ENCODE data around the gene MAPK8. TPM values are rescaled to one million over a fixed set of nuclear protein-coding genes. Genes with fewer than 3 reads are reported as not detected.

The MAPK8 gene
- total RNA-seq, 1 donor from 2014 or later, result 36.9 TPM

DNA sequence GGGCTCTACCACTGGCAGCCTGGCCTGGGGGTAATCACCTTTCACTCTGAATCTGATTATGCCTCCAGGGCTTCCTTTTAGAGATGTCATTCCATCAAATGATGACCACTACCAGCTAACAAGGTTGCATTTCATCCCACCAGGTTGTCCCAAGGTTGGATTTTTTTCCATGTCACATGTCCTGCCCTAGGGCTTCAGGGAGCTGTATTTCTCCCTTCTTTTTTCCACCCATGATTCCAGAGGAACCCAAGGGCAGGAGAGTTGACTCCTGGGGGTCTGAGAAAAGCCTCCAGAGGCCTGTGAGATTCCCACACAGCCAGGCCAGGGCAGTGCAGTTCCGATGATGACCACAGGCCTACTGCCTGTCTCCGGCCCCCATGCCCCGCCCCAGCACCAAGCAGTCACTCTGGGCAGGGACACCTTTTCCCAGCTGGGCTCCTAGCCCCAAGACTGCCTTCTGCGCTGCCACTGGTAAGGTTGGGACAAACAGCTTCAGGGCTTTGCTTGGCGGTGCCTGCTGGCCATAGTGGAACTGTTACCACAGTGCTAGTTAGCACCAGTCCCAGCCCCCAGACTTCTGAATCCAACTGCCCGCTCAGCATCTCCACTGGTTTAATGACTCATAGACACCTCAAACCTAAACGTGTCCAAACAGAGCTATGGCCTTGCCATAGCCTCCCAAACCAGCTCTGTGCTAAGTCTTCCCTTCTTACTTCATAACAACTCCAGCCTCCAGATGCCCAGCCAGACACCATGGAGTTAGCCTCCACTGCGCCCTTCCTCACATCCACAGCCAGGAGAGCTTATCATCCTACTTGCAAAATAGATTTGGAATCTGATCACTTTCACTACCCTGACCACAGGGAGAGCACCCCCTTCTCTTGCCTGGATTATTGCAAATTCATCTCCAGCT lies 164.7 kb downstream of the MAPK8 start:
- intact Hi-C loops (cut with micrococcal nuclease), result no loop called here

DNA sequence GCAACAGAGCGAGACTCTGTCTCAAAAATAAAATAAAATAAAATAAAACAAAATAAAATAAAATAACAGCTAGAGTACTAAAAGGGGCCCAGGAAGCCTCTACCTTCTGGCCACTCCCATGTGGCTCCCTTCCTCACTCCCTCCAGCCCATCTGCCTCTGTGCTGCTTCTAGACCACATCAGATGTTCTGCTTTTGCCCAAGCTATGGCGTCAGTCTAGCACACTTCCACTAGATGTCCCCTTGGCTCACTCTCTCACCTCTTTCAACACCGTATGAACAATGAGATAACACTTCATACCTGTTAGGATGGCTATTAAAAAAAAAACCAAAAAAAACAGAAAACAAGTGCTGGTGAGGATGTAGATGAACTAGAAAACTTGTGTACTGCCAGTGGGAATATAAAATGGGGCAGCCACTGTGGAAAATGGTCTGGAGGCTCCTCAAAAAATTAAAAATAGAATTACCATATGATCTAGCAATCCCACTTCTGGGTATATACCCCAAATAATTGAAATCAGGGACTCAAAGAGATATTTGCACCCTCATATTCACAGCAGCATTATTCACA lies 166.1 kb downstream of the MAPK8 start:
- intact Hi-C loops (cut with micrococcal nuclease), result no loop called here

DNA sequence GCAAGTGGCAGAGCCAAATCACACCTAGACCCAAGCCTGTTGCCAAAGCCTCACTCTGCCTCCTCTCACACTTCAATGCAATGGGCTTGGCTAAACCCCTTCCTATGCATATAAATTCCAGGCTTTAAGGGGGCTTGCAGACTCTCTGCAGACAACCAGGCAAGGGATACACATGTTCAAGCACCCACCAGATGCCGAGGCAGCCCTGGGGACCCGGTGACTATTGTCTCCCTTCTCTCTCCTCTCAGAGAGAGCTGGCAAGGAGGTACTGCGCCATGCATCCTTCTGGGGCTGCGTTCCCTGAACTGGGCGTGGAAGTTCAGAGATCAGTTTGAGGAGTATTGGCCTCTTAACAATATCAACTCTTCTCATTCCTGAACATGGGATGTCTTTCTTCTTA lies 167.2 kb downstream of the MAPK8 start:
- intact Hi-C loops (cut with micrococcal nuclease), result no loop called here

DNA sequence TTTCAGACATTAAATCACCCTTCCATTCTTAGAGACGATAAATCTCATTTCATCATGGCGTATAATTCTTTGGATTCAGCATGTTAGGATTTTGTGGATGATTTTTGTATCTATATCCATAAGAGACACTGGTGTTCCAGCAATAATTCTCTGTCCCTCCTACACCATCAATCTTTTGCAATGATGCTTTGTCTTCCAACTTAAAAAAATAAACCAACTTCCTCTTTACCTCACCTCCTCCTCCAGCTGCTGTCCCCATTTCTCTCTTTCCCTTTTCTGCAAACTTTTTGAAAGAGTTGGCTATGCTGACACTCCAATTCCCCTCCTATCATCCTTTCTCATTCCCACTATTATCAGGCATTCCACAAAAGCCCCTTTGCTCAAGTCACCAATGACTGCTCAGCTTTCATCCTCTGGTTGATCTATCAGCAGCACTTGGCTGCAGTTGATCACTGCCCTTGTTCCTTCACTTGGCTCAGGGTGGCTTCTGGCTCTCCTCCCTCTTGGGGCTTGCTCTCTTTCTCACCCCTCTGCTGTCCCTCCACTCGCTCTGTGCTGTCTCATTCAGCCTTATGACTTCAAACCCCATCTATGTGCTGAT lies 168.4 kb downstream of the MAPK8 start:
- intact Hi-C loops (cut with micrococcal nuclease), result no loop called here

DNA sequence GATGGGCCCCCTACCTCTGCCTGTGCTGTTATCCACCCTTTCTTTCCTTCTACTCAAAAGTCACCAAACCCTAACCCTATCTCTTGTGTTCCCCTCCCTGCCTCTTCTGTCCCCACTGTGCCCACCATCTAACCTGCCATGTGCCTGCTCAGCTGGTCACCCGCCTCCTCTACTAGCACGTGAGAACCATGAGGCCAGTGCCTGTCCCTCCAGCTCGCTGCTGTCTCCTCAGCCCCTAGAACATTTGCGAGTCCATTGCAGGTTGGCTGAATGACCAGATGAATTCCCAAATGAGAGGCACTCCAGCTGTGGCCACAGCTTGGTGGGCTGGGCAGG lies 169.4 kb downstream of the MAPK8 start:
- intact Hi-C loops (cut with micrococcal nuclease), result no loop called here

DNA sequence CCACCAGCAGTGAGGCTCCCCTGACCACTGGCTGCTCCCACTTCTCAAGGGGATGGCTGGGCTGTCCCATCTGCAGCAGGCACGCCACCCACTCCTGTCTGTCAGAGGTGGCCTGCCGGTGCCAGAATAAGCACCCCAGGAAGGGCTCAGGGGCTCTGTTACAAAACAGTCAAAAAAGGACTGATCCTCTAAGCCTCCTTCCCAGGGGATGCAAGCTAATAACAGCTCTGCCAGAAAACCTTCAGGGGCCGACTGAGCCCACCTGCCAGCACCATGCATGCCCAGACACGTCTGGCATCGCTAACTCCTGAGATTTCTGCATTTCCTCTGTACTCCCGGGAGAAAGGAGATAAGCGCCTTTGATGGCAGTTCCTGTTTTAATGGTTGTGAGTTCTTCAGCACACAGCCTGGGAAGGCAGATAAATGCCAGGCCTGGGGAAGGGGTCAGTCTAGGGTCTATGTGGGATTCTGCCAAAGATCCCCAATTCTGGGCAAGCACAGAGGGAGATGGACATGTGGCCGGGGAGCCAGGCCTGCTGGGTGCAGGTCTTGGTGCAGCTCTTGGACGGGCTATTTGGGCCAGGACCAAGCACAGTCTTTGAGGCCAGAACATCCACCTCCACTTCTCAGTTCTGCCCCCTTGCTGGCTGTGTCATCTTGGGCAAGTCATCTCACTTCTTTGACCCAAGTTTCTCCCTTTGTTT lies 170.0 kb downstream of the MAPK8 start:
- intact Hi-C loops (cut with micrococcal nuclease), result no loop called here

DNA sequence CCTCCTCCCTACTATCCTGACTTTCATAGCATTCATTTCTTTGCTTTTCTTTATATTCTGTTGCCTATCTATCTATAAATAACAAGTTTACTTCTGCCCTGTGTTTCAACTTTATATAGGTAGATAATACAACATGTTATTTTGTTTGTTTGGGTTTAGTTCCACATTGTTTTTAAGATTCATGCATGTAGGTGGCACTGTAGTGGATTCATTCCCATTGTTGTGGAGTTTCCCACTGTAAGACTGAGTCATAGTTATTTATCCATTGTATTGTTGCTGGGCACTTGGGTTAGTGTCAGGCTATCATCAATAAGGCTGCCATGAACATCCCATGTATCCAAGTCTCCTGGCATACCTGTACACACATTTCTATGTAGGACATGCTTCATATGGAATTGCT lies 170.7 kb downstream of the MAPK8 start:
- intact Hi-C loops (cut with micrococcal nuclease), result no loop called here

DNA sequence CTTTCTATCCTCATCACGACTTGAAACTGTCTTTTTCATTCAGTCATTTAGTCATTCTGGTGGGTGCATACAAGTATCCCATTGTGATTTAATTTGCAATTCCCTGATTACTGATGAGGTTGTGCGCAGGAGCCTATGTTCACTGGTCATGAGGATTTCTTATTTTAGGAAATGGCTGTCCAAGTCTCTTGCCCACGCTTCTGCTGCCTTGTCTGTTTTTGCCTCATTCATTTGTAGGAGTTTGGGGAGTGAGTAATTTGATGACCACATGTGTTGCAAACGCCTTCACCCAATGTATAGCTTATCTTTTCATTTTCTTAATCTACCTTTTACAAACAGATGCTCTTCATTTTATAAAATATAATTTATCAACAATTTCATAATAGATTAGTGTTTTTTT lies 171.1 kb downstream of the MAPK8 start:
- intact Hi-C loops (cut with micrococcal nuclease), result no loop called here

DNA sequence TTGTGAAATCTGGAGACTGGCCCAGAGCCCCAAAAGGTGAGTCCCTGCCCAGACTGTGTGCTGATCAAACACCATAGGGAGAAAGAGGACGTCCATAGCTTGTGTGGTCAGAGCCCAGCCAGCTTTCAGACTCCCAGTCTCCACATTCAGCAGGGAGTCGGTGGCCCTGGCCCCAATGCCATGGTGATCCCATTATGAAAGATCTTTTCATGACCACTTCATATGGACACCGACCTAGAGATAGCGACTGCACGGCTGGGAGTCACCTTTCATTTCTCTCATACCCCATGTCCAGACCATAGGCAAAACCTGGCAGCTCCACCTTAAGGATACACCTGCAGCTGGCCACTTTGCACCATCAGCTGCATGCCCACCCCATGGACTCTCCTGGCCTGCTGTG lies 172.0 kb downstream of the MAPK8 start:
- intact Hi-C loops (cut with micrococcal nuclease), result no loop called here

DNA sequence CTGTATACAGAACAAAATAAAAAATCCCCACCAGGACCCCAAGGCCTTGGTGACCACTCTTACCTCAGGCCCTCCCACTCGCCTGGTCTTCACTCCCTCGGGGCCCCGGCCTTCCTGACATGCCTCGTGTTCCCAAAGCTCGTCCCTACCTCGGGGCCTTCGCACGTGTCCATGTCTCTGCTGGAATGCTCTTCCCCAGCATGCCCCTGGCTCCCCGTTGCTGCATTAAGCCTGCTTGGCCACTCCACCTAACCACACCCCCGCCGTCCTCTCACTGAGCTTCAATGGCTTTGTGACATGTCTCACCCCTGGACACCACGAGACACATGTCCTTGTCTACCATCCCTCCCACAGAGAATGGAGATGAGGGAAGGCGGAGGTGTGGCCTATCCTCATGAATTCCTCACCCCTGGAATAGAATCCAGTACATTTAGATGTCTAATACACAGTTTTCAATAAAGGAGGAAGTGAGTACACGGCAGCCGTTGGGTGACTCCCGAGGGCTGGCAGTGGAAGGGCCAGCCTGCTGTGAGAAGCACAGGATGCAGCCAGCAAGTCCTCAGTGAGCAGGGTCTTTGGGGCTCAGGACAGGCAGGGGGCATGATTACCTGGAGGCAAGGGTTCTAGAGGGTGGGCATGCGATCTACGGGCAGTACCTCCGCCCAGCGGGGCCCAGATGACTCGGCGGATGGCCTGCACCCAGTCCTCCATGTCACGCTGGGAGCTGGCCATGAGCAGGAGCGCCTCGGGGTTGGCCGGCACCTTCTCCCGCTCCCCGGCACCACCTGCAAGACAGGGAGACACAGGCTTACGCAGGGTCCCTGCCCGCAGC lies 172.7 kb downstream of the MAPK8 start:
- intact Hi-C loops (cut with micrococcal nuclease), result no loop called here

DNA sequence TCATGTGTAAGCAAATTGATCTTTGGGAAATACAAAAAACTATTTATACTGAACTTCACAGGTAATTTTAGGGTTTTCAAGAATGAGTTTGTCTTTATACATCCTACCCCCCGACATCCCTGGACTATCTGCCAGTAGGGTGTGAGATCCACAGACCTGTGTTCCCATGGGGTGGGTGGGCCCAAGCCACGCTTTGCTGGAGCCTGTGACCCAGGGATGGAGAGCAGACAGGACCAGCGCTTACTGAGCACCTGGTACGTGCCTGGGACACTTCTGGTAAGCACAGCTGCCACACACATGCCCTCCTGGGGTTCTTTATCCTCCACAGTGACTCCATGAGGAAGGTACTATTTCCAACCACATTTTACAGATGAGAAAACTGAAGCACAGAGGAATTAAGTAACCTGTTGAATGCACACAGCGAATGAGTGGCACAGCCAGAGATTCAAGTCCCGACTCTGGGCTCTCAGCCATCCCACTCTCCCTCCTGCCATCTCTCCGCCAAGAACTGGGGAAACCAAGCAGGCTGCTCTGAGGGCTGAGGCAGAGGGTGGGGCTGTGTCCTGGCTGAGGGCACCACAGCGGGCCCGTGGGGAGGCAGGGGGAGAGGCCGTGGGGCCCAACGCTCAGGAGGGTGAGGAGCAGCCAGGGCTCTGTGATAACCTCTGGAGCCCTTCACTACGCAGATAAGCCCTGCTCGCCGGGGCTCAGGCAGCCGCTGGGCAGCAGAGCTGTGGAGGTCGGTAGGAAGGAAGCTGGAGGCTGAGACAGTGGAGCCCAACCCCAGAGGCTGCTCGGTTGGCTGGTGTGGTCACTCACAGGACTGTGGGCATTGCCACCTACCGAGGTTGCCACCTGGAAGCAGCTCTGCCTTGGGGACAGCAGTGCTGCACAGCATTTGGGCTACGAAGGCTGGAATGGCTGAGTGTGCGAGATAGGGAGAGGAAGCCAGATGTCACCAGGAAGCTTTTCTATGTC lies 174.2 kb downstream of the MAPK8 start:
- intact Hi-C loops (cut with micrococcal nuclease), result no loop called here

DNA sequence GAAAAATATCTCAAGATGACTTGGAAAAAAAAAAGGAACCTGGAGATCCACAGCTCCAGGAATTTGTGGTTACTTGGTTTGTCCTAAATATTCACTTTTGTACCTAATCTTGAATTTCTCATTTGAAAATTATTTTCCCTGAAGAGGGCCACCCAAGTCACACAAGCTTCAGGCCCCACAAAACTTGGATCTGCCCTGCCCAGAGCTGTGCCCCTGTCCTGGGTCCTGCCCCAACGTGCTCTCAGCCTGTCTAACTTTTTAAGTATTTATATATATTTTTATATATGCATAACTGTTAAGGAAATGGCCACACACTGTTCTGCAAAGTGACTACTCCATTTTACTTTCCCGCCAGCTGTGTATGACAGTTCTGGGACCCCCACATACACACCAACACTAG lies 174.9 kb downstream of the MAPK8 start:
- intact Hi-C loops (cut with micrococcal nuclease), result no loop called here

DNA sequence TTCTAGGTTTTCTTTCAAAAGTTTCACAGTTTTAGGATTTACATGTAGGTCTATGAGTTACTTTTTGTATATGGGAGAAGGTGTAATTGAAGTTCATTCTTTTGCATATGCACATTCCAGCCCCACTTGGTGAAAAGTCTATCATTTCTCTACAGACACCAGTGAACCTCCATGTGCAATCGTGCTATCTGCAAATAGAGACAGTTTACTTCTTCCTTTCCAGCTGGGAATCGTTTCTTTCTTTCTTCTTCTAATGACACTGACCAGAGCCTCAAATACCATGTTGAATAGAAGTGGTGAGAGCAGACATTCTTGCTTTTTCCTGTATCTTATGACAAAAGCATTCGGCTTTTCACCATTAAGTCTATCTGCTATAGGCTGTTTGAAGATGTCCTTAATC lies 175.7 kb downstream of the MAPK8 start:
- intact Hi-C loops (cut with micrococcal nuclease), result no loop called here

DNA sequence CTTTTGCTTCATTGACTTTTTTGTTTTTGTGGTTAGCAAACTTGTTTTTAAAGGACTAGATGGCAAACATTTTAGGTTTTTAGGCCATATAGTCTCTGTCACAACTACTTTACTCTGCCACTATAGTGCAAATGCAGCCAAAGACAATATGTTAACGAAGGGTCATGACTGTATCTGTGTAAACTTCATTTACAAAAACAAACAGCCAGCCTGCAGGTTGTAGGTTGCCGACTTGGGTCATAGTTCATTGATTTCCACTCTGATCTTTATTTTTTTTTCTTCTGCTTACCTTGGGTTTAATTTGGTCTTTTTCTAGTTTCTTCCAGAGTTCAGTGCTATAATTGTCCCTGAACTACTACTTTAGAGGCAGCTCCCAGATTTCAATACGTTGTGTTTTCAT lies 178.4 kb downstream of the MAPK8 start:
- intact Hi-C loops (cut with micrococcal nuclease), result no loop called here

DNA sequence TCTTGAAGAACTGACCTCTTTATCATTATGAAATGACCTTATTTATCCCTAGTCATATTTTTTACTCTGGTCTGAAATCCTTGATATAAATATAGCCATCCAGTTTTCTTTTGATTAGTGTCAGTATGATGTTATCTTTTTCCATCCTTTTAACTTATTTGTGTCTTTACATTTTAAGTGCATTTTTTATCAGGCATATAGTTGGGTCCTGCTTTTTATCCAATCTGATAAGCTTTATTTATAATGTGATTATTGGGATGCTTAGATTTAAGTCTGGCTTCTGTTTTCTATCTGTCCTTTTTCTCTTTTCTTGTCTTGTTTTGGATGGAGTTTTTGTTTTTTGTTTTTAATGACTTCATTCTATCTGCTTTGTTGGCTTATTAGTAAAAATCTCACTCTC lies 179.2 kb downstream of the MAPK8 start:
- intact Hi-C loops (cut with micrococcal nuclease), result no loop called here

DNA sequence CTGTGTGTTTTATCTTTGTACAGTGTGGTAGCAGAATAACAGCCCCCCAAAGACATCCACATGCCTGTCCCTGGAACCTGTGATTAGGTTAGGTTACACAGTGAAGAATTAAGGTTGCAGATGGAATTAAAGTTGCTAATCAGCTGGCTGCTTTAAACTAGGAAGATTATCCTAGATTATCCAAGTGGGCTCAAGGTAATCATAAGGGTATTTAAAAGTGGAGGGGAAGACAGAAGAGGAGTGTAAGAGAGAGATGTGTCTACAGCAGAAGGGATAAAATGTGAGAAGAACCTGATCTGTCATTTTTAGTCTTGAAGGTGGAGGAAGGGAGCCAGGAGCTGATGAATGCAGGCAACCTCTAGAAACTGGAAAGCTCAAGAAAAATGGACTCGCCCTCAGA lies 180.8 kb downstream of the MAPK8 start:
- intact Hi-C loops (cut with micrococcal nuclease), result no loop called here
